HG03342 (cell line): ENCODE measurements around the gene TMOD3.
"Not testable (repeated sequence)": the region's sequence is repeated elsewhere in the genome, so short reads cannot be mapped to it uniquely, and the experiment has no call there.

Experiments
- ATAC-seq: cut with Tn5 transposase; IDR thresholded peaks from one replicate; pipeline ENCODE4 v1.9.1; 2021; ENCODE audit warnings: mild to moderate bottlenecking, moderate library complexity; ENCODE audit not compliant: unreplicated experiment

The TMOD3 gene

GRCh38 chr15:51829376-51830275, at the start of gene TMOD3:
TMOD3 (plus strand) TSS chr15:51829653; CDS start chr15:51862885, 33,232 bp downstream.
- peak; percentile 84 for ATAC-seq

DNA sequence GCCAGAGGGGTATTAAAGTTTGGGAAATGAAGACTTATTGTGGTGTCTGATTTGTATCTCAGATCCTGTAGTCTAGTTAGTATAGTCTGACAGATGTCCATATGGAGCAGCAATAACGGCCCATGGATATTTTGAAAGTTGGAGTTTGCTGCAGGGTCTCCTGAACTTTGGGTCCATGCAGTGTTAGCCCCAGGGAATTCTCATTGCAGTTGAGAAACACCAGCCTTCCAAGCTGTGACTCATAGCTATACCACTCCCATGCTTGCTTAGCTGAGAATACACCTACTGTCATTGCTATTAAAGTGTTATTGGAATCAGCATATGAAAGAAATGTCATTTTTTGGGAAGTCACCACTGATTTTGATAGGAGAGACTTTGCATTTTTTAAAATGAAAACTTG, 48.8 kb upstream of the TMOD3 start:
- ATAC-seq: no peak

GRCh38 chr15:51781506-51781905, 47.9 kb upstream of the TMOD3 start:
- ATAC-seq: no peak

DNA sequence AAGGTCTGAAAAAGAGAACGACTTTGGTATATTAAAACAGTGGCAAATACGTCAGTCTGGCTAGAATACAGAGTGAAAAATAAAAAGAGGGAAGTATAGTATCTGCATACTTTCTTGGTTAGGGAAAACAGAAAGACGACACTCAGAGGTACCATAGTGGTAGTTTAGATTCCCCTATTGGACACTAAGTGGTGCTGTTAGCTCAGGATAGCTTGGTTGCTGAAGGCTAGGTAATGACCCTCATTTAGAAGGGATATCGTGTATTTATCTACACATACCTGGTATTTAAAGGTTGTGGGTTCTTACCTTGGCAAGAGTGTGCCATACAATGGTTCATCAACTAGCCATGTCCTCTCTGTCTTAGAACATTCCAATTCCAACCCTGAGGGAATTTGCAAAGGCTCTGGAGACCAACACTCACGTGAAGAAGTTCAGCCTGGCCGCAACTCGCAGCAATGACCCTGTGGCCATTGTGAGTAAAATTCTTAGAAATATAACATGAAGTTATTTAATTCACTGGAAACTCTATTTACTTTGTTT, 47.0 kb upstream of the TMOD3 start:
- no peak for ATAC-seq

- no peak for ATAC-seq
Observed at GRCh38 chr15:51783967-51784366, 45.5 kb upstream of the TMOD3 start.

GRCh38 chr15:51787130-51787529, 42.3 kb upstream of the TMOD3 start:
- ATAC-seq: not testable (repeated sequence)

DNA sequence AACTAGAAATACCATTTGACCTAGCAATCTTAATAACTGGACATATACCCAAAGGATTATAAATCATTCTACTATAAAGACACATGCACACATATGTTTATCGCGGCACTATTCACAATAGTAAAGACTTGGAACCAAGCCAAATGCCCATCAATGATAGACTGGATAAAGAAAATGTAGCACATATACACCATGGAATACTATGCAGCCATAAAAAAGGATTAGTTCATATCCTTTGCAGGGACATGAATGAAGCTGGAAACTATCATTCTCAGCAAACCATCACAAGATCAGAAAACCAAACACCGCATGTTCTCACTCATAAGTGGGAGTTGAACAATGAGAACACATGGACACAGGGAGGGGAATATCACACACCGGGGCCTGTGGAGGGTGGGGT, 37.0 kb upstream of the TMOD3 start:
- ATAC-seq: not testable (repeated sequence)

- ATAC-seq: no peak
Observed at GRCh38 chr15:51793521-51794305, 35.7 kb upstream of the TMOD3 start.

DNA sequence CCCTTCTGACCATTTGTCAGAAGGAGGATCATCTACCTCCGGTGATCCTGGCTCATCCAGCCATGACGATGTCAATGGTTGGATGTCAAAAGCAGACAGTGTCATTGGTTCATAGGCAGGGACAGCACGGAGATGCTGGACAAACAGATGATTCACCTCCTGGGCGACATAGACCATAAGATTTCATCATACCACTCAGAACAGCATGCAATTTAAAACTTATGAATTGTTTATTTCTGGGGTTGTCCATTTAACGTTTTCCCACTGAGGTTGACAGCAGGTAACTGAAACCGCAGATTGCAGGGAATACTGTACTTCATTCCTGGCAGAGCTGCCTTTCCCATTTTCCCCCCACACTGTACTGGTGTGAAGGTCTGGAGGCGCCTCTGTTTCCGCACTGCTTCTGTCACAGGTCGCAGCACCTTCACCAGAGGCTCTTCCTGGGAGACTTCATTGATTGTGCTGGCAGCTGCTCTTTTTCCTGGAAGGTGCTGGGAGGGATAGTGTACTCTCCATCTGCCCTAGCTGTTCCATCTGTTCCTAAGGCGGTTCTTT, 32.5 kb upstream of the TMOD3 start:
- ATAC-seq: no peak

- ATAC-seq: no peak
Observed at GRCh38 chr15:51798281-51798680, 31.2 kb upstream of the TMOD3 start.

DNA sequence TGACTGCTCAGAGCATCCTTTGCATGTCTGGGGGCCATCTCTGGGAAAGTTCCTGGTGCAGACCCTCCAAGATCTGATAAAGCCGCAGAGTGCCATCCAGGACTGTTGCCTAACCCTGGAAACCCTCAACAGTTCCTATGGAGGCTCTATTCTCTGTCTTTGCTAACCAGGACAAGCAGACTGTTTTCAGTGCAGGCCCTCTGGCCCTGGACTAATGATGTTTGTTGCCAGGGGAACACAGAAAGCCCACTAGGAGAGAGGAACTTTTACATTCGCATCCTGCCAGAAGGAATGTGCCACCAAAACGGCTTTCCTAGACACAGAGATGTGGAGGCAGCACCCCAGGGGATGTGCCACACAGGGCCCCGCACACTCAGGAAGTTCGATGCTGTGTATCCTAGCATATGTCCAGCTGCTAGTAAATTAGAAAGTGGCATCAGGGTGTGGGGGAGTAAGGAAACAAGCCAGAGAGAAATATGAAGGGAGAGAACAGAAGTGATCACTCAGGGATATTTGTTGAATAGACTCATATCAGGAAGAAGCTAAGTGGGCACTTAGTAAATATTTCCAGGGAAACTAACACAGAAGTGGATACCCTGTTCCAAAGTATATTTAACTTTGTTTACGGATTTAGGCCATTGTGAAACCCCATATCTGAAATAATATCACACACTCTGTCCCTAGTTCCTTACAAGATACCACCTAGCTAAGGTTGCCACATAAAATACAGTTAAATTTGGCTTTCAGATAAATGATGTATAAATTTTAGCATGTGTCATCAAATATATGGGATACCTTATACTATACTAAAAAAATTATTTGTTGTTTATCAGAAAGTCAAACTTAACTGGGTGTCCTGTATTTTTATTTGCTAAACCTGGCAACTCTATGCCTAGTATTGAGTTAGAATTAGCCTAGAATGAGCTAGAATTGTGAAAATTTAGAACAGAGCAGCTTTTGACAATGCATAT, 29.9 kb upstream of the TMOD3 start:
- no peak for ATAC-seq

- no peak for ATAC-seq
Observed at GRCh38 chr15:51801391-51801835, 28.0 kb upstream of the TMOD3 start.

- no peak for ATAC-seq
Observed at GRCh38 chr15:51802593-51802992, 26.9 kb upstream of the TMOD3 start.

DNA sequence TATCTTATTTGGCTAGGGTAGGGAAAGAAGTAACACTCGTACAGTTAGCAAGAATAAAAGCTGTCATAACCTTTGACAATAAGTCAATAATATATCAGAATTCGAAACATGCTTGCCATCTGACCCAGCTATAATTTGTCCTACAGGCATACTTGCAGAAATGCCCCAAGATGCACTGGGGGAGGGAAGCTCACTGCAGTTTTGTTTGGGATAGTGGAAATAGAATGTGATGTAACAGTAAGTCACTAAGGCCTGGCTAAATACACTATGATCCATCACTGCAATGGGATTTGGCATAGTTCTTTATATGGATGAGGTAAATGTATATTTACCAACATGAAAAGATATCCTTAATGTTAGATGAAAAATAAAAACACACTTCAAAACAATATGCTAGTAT, 25.5 kb upstream of the TMOD3 start:
- no peak for ATAC-seq

DNA sequence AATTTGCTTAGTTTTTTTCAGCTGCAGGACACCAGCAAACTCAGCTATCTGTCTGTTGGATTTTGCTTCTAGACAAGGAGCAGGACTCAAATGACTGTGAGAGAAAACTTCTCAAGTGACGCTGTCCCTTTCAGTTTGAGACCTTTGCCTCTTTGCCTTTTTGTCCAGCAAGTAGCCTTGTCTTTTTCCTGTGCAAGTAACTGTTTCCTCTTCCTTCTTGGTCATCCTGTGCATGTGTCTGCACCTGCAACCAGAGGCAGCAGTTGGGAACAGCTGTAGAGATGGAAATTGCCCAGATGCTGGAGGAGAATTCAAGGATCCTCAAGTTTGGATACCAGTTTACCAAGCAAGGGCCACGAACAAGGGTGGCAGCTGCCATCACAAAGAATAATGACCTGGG, 23.3 kb upstream of the TMOD3 start:
- no peak for ATAC-seq

DNA sequence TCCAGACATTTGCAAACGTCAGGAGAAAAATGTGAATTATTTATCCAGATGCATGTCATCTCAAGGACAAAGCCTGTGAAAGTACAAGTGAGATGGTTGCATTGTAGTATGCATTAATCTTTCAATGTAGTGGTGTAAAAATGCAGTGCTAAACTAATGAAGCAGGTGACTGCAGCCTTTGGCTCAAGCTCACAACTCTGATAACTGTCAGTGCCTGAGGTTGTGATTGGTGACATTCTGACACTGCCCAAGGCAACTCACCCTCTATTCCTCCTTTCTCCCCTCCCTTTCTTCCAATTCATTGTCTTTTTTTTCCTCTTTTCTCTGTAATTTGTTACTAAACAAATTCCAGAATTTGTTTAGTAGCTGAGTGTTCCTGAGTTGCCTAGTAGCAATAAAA, 20.0 kb upstream of the TMOD3 start:
- ATAC-seq: no peak

- ATAC-seq: no peak
Observed at GRCh38 chr15:51812598-51812997, 16.9 kb upstream of the TMOD3 start.

- no peak for ATAC-seq
Observed at GRCh38 chr15:51814606-51815005, 14.8 kb upstream of the TMOD3 start.

DNA sequence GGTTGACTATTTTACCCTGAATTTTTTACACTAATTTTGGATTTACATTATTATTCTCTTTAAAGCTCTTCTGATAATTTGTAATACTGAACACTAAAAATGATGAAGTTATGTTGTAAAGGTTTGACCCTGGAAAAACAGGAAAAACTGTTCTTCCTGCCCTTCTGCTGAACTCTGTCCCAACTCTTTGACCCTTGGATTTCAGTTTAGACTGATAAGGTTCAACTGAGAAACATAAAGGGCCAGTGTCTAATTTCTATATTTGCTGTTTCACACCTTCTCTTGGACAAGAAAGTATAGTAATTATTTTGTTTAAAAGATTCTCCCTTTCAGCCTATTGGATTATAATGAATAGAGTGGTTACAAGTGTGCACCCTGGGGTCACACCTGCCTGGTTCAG, 12.8 kb upstream of the TMOD3 start:
- no peak for ATAC-seq

- ATAC-seq: no peak
Observed at GRCh38 chr15:51818150-51818549, 11.3 kb upstream of the TMOD3 start.
